Ishikawa (cell line): ENCODE measurements around the gene ACY1.

Experiments used
- CEBPB ChIP-seq: IDR thresholded peaks from 2 replicates; pipeline ENCODE4 v1.6.1; 2012
- CREB1 ChIP-seq: IDR thresholded peaks from 2 replicates; pipeline ENCODE4 v1.6.1; 2012; ENCODE audit warnings: low read depth
- EGR1 ChIP-seq: IDR thresholded peaks from 2 replicates; pipeline ENCODE4 v1.6.1; 2012
- EP300 ChIP-seq: IDR thresholded peaks from 2 replicates; pipeline ENCODE4 v1.6.1; 2012; ENCODE audit warnings: borderline replicate concordance
- FOXM1 ChIP-seq: IDR thresholded peaks from 2 replicates; pipeline ENCODE4 v1.6.1; 2012; ENCODE audit warnings: low read depth, borderline replicate concordance
- NFIC ChIP-seq: IDR thresholded peaks from 2 replicates; pipeline ENCODE4 v1.6.1; 2012
- RAD21 ChIP-seq: IDR thresholded peaks from 2 replicates; pipeline ENCODE4 v1.6.1; 2012; ENCODE audit warnings: low read depth
- TAF1 ChIP-seq: IDR thresholded peaks from 2 replicates; pipeline ENCODE4 v1.6.1; 2012; ENCODE audit warnings: low read depth, mild to moderate bottlenecking
- TCF12 ChIP-seq: IDR thresholded peaks from 2 replicates; pipeline ENCODE4 v1.6.1; 2012; ENCODE audit warnings: low read depth
- TEAD4 ChIP-seq: IDR thresholded peaks from 2 replicates; pipeline ENCODE4 v1.6.1; 2012
- YY1 ChIP-seq: IDR thresholded peaks from 2 replicates; pipeline ENCODE4 v1.6.1; 2012; ENCODE audit warnings: low read depth
- ZBTB7A ChIP-seq: IDR thresholded peaks from 2 replicates; pipeline ENCODE4 v1.6.1; 2012; ENCODE audit warnings: low read depth
- TF ChIP-seq, protein P1 (sequence below): IDR thresholded peaks from 2 replicates; pipeline ENCODE4 v1.6.1; 2012
- TF ChIP-seq, protein P2 (sequence below): IDR thresholded peaks from 2 replicates; pipeline ENCODE4 v1.6.1; 2012; ENCODE audit warnings: low read depth, mild to moderate bottlenecking
- TF ChIP-seq, protein P3 (sequence below): IDR thresholded peaks from 2 replicates; pipeline ENCODE4 v1.6.1; 2012

Gene ACY1

DNA sequence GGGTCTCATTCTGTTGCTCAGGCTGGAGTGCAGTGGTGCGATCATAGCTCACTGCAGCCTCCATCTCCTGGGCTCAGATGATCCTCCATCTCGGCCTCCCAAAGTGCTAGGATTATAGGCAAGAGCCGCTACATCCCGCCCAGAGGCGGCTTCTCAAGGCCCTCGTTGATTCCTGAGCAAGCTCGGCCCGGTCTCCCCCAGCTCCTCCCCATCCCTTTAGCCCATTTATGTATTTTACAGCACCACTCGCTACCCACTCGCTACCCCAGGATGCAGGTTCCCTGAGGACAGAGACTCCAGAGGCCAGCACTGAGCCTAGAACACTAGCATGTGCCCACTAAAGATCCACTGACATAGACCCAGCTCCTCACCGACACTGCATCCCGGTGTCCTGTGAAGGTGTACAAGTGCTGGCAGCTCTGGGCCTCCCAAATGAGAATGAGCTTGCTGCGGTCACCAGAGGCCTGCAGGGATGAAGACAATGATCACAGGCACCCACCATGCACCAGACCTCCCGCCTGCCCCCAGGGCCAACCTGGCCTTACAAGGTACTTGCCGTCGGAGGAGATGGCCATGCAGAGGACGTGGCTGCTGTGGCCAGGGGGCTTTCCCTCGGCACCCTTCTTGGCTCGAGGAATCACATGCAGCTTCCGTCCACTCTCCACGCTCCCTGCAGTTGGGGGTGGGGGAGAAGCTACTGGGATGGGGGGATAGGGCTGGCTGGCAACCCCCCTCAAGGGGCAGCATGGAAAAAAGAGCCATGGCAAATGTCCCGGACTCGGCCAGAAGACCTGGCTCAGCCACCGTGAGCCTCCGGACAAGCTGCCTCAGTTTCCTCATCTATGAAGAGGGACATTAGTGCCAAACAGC is 47.2 kb upstream of the ACY1 start:
- TF ChIP-seq EP300 (no peak), ZBTB7A (no peak), RAD21 (no peak), FOXM1 (no peak), TAF1 (no peak), TCF12 (no peak)

DNA sequence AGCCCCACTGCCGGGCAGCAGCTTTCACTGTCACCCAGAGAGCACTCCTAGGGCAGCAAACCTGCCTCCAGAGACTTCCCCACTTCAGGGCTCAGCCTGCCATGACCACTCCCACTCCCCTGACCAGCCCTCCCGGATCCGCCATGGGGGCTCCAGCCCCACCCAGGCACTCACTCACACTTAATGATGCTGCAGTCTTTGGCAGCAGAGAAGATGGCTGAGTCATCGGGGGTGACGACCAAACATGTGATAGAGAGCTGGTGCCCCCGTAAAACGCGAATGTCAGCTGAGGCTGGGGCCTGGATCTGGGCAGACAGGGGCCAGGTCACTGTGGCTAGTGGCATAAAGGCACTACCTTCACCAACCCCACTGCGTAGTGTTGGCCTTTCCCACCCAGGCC is 46.3 kb upstream of the ACY1 start:
- TF ChIP-seq CREB1 (no peak), YY1 (no peak), TEAD4 (no peak), EP300 (no peak), NFIC (no peak), TCF12 (no peak), EGR1 (no peak), RAD21 (no peak), TAF1 (no peak)
- TF ChIP-seq, protein P1, sequence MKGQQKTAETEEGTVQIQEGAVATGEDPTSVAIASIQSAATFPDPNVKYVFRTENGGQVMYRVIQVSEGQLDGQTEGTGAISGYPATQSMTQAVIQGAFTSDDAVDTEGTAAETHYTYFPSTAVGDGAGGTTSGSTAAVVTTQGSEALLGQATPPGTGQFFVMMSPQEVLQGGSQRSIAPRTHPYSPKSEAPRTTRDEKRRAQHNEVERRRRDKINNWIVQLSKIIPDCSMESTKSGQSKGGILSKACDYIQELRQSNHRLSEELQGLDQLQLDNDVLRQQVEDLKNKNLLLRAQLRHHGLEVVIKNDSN: no peak

DNA sequence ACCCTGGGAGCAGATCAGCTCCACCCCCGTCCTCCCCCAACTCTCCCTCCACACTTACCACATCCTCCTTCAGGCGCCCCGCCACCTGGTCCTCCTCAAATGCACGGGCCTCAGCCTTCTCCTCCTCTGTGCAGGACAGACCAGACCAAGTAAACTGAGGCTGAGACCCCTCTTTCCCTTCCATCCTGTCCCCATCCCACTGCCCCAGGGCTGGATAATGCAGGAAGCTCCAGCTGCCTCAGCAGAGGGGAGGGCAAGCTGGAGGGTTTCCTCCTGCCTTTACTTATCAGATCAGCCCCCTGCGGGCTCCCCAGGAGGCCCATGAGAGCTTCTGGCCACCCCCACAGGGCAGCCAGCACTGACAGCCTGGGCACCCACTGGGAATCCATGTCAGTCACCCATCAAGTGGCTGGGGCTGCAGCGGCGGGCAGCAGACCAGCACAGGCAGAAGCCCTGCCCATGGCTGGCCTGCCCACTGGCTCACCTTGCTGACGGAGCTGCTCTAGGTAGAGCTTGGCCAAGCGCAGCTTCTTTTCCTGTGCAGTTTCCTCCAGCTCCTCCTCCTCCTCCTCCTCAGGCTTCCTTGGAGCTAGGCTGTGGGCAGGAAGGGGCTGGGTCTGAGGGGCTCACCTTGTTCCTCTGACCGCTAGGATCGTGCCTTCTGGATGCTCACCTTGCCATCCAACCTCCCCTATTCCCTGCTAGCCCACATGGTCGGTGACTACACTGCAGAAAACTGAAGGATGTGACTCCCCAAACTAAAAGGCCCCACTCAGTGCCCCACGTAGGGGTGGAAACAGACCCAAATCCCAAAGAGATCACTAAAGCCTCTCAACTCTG is 45.5 kb upstream of the ACY1 start:
- no peak for TF ChIP-seq CREB1
- TF ChIP-seq, protein P2, sequence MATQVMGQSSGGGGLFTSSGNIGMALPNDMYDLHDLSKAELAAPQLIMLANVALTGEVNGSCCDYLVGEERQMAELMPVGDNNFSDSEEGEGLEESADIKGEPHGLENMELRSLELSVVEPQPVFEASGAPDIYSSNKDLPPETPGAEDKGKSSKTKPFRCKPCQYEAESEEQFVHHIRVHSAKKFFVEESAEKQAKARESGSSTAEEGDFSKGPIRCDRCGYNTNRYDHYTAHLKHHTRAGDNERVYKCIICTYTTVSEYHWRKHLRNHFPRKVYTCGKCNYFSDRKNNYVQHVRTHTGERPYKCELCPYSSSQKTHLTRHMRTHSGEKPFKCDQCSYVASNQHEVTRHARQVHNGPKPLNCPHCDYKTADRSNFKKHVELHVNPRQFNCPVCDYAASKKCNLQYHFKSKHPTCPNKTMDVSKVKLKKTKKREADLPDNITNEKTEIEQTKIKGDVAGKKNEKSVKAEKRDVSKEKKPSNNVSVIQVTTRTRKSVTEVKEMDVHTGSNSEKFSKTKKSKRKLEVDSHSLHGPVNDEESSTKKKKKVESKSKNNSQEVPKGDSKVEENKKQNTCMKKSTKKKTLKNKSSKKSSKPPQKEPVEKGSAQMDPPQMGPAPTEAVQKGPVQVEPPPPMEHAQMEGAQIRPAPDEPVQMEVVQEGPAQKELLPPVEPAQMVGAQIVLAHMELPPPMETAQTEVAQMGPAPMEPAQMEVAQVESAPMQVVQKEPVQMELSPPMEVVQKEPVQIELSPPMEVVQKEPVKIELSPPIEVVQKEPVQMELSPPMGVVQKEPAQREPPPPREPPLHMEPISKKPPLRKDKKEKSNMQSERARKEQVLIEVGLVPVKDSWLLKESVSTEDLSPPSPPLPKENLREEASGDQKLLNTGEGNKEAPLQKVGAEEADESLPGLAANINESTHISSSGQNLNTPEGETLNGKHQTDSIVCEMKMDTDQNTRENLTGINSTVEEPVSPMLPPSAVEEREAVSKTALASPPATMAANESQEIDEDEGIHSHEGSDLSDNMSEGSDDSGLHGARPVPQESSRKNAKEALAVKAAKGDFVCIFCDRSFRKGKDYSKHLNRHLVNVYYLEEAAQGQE: no peak
- TF ChIP-seq FOXM1: no peak
- no peak for TF ChIP-seq EGR1
- TF ChIP-seq TEAD4: no peak
- TF ChIP-seq ZBTB7A: no peak
- TF ChIP-seq, protein P1: no peak
- no peak for TF ChIP-seq CEBPB
- no peak for TF ChIP-seq YY1
- no peak for TF ChIP-seq NFIC
- TF ChIP-seq RAD21: no peak
- no peak for TF ChIP-seq TCF12
- TF ChIP-seq TAF1: no peak
- TF ChIP-seq, protein P3, sequence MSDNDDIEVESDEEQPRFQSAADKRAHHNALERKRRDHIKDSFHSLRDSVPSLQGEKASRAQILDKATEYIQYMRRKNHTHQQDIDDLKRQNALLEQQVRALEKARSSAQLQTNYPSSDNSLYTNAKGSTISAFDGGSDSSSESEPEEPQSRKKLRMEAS: no peak
- TF ChIP-seq EP300: no peak

DNA sequence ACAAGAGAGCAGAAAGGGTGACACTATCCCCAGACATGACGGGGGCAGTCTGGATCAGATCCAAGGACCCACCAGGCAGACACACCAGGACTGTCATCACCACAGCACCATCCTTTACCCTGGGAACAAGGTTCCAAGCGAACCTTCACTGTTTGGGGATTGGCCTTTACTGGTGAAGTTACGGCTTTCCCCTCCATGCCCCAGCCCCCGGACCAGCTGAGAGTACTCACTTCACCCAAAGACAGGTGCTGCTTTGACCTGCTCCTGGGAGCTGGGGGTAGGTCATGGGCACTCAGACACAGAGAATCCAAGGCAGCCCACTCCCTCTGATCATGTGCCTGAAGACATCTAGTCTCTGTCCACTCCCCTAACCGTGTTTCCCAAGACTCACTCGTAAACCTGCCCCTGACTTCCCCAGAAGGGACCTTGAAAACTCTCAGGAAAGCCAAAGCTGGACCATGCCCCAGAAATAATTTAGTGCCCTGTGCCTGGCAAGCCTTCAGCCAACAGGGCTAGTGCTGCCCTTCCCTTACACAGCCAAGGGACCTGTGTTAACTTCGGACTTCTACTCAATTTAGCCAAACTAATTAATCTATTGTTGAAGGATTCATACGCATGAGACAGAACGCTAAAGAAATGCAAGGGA is 44.4 kb upstream of the ACY1 start:
- TF ChIP-seq TEAD4 (no peak), TAF1 (no peak), CEBPB (no peak), NFIC (no peak)

DNA sequence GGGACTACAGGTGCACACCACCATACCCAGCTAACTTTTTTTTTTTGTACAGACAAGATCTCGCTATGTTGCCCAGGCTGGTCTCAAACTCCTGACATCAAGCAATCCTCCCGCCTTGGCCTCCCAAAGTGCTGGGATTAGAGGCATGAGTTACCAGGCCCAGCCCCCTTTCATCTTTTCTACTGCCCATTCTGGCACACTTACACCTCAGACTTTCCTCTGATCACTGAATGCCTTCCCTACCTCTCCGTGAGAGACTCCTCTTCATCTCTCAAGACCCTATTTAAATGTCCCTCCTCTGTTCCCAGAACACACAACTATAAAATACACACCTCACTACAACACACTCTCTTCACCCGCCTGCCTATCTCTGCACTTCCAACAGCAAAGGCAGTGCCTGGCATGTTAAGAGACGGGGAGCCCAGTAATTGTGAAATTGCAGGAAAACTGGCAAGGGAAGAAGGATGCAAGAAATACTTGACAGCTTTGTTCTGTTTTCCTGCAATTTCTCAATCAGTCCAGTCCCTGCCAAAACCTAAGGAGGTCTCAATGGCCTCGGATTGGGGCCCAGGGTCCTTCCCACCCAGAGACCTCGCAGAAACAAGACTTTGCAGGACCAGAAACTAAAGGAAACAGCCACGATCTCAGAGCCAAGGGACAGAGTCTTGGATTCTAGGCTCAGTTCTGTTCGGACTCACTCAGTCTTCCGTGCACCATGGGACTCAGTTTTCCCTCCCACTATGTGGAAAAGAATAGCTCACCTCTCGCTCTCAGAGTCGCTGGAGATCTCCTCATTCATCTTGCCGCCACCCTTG is 42.5 kb upstream of the ACY1 start:
- TF ChIP-seq EP300 (no peak), TAF1 (no peak), EGR1 (no peak), YY1 (no peak), ZBTB7A (no peak)
- TF ChIP-seq, protein P1: no peak

DNA sequence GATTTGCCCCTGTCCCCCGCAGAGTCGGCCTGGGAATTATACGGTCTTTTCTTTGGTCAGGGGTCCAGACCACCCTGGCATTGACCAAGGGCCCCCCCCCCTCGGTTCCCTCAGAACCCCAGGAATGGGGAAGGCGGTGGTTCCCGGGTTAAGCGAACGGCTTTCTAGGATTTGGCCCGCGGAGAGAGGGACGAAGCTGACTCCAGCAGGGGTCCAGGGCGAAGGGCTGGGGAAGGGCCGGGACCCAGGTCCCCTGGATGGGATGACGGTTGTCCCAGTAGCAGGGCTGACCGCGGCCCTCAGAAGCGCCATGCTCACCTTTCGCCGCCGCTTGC is 41.9 kb upstream of the ACY1 start:
- TF ChIP-seq ZBTB7A: 0 out of 2 replicates have a peak, but pooled peaks have one; percentile 40
- TF ChIP-seq, protein P1: no peak
